ENCODE results near the gene ECI1. TPM values are rescaled to one million over a fixed set of nuclear protein-coding genes. Genes with fewer than 3 reads are reported as not detected.
"Not testable (repeated sequence)": the region's sequence is repeated elsewhere in the genome, so short reads cannot be mapped to it uniquely, and the experiment has no call there.

ECI1 gene
- total RNA-seq, 2 donors from 2014 or later, result 29.3 to 39.1 TPM

DNA sequence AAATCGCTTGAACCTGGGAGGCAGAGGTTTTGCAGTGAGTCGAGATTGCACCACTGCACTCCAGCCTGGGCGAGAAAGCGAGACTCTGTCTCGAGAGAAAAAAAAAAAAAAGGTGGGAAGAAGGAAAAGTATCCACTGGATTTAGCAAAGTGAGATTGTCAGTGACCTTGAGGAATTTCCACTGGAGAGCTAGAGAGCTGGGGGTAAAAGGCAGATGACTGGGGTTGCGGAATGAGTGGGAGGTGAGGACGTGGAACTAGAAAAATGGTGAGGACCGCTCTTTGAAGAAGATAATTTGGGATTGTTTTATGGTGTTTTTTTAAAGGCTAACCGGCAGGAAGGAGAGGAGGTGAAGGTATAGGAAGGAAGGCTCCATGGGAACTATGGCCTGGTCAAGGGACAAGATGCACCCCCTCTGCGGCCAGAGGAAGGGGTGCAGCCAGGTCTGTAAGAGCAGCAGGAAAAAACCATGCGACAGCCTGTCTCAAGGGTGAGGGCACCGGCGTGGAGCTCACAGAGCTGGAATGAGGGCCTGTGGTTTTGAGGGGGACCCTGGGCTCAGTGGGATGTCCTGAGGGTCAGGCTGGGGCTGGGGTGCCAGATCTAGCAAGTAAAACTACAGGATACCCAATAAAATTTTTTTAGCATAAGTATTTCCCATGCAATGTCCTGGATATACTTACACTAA, 46.8 kb downstream of the ECI1 start:
- H3K4me3 ChIP-seq, result peak overlapping the region; percentile 87
- peak overlapping the region; percentile 94 to 97 for H3K27ac ChIP-seq
- TF ChIP-seq, protein P1, sequence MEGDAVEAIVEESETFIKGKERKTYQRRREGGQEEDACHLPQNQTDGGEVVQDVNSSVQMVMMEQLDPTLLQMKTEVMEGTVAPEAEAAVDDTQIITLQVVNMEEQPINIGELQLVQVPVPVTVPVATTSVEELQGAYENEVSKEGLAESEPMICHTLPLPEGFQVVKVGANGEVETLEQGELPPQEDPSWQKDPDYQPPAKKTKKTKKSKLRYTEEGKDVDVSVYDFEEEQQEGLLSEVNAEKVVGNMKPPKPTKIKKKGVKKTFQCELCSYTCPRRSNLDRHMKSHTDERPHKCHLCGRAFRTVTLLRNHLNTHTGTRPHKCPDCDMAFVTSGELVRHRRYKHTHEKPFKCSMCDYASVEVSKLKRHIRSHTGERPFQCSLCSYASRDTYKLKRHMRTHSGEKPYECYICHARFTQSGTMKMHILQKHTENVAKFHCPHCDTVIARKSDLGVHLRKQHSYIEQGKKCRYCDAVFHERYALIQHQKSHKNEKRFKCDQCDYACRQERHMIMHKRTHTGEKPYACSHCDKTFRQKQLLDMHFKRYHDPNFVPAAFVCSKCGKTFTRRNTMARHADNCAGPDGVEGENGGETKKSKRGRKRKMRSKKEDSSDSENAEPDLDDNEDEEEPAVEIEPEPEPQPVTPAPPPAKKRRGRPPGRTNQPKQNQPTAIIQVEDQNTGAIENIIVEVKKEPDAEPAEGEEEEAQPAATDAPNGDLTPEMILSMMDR (IDR thresholded peaks at IDR 0.05), result no peak
- DNase-seq (ENCODE audit: low spot score), result no peak
- ATAC-seq (ENCODE audit: insufficient number of reproducible peaks, low FRiP score, low read depth), result no peak
- no peaks in the 10 kb centered on the region for H3K27me3 ChIP-seq (replicated peaks; ENCODE audit: insufficient read depth)
- no peaks in the 10 kb centered on the region for H3K9me3 ChIP-seq
- H3K36me3 ChIP-seq, result peaks cover 18% of the 10 kb centered on the region
- peaks cover 7 to 20% of the 10 kb centered on the region in 2 donors for H3K4me1 ChIP-seq (ENCODE audit: control insufficient read depth in 1 of 2, low read depth in 2 of 2)

DNA sequence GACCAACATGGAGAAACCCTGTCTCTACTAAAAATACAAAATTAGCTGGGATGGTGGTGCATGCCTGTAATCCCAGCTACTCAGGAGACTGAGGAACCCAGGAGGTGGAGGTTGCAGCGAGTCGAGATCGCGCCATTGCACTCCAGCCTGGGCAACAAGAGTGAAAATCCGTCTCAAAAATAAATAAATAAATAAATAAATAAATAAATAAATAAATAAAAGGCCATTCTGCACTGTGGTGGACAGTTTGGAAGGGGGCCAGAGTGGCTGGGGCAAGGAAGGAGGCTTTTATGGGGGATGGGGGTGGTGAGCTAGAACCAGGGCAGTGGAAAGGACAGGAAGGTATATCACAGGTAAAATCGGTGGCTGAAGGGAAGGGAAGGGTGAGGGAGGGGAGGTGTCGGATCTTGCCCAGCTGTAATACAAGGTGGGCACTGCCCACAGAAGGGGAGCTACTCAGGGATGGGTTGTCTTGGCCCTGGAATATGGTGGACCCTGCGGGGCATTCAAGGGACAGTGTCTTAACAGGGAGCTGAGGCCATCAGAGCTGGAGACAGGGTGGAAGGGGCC, 48.2 kb downstream of the ECI1 start:
- peaks cover 7 to 20% of the 10 kb centered on the region in 2 donors for H3K4me1 ChIP-seq (ENCODE audit: control insufficient read depth in 1 of 2, low read depth in 2 of 2)
- not testable (repeated sequence) for H3K27me3 ChIP-seq (replicated peaks; ENCODE audit: insufficient read depth); DNase-seq (ENCODE audit: low spot score)

DNA sequence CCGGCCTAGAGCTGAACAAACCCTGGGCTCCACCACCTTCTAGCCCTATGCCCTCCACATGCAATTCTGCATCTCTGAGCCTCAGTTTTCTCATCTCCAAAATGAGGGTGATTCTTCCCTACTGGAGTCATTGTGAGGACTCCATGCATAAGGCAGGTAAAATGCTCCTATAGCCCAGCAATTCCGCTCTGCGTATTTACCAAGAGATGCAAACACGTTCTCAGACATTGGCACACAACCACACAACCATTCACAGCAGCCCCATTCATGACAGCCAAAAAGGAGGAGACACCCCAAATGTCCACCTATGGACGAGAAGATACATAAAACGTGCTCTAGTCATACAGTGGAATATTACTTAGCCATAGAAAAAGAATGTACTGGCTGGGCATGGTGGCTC, 51.1 kb downstream of the ECI1 start:
- no peaks in the 10 kb centered on the region for H3K9me3 ChIP-seq
- TF ChIP-seq, protein P1 (IDR thresholded peaks at IDR 0.05), result no peak
- no peak for ATAC-seq (ENCODE audit: insufficient number of reproducible peaks, low FRiP score, low read depth)

More for the DNA sequence above, 48.2 kb downstream of the ECI1 start:
- H3K27ac ChIP-seq; ATAC-seq (ENCODE audit: insufficient number of reproducible peaks, low FRiP score, low read depth); H3K4me3 ChIP-seq; H3K9me3 ChIP-seq; H3K36me3 ChIP-seq: not testable (repeated sequence)

DNA sequence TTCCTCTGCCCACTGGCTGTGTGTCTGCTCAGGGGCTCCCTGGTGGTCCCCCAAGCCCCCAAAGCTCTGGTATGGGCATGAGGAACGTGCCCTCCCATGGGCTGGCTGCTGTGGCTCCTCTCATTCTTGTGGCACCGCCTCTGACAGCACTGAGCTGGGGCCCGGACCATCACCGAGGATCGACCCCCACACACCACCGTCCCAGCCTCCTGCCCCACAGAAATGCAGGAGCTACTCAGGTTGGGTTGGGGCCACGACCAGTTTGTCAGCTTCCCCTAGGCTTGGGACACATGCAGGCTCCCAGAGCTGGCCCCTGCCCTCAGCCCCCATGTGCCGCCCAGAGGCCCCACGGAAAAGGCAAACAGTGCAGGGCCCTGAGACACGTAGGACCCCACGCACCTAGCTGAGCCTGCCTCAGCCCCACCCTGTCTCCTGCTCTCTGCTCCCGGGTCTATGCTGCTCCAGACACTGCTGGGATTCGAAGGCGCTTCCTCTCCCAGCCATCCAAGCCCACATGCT, 51.7 kb downstream of the ECI1 start:
- Histone ChIP-seq H3K27ac (no peak overlapping the region), H3K4me1 (ENCODE audit: control insufficient read depth in 1 of 2, low read depth in 2 of 2) (peaks cover 5 to 18% of the 10 kb centered on the region in 2 donors), H3K9me3 (no peaks in the 10 kb centered on the region), H3K27me3 (replicated peaks; ENCODE audit: insufficient read depth) (peaks cover 8% of the 10 kb centered on the region), H3K4me3 (no peak overlapping the region), H3K36me3 (no peaks in the 10 kb centered on the region)
- TF ChIP-seq, protein P1 (IDR thresholded peaks at IDR 0.05), result no peak
- ATAC-seq (ENCODE audit: insufficient number of reproducible peaks, low FRiP score, low read depth) (no peak), DNase-seq (ENCODE audit: low spot score) (no peak)

More for the DNA sequence above, 51.1 kb downstream of the ECI1 start:
- Histone ChIP-seq H3K4me3 (no peak overlapping the region), H3K27me3 (replicated peaks; ENCODE audit: insufficient read depth) (peaks cover 6% of the 10 kb centered on the region), H3K4me1 (ENCODE audit: control insufficient read depth in 1 of 2, low read depth in 2 of 2) (peaks cover 5 to 21% of the 10 kb centered on the region in 2 donors), H3K36me3 (no peaks in the 10 kb centered on the region), H3K27ac (no peak overlapping the region)
- no peak for DNase-seq (ENCODE audit: low spot score)

DNA sequence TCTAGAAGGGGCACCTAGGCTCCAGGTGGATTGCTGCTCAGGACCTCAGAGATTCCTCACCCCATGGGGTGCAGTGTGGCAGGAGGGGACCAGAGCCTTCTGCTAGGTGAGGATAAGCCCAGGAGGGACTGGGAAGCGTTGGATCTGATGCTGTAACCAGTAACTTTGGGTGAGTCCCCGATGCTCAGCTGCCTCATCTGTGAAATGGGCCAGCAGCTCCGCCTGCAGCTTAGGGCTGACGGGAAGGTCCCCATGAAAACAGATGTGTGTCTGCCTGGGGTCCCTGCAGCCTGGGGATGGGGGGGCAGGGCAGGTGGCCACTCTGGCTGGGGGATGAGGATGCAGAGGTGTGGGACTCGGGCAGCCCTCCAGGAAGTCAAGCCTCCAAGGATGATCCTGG, 52.3 kb downstream of the ECI1 start:
- H3K27me3 ChIP-seq (replicated peaks; ENCODE audit: insufficient read depth), result peaks cover 8% of the 10 kb centered on the region
- TF ChIP-seq, protein P1 (IDR thresholded peaks at IDR 0.05), result no peak
- H3K9me3 ChIP-seq, result no peaks in the 10 kb centered on the region
- DNase-seq (ENCODE audit: low spot score), result no peak
- no peaks in the 10 kb centered on the region for H3K36me3 ChIP-seq
- peaks cover 5 to 13% of the 10 kb centered on the region in 2 donors for H3K4me1 ChIP-seq (ENCODE audit: control insufficient read depth in 1 of 2, low read depth in 2 of 2)
- no peak overlapping the region for H3K27ac ChIP-seq
- no peak for ATAC-seq (ENCODE audit: insufficient number of reproducible peaks, low FRiP score, low read depth)
- H3K4me3 ChIP-seq, result no peak overlapping the region

Data from thoracic aorta (tissue), 2 donors.